OCI-LY3 (cell line): ENCODE data around the gene FAT3.

Source experiments
- H2AFZ ChIP-seq: fragments of 200-600, 300-600 bp; shearing (Covaris generic); 2 replicates; pipeline ENCODE4 v1.6.0; 2014; ENCODE audit warnings: antibody characterized with exemption, low read depth, low read length
- H3K27ac ChIP-seq: fragments of 200-600, 300-600 bp; sonication (generic); 2 replicates; pipeline ENCODE4 v1.5.1; 2014; ENCODE audit warnings: mild to moderate bottlenecking, low read length, moderate library complexity, mixed read lengths
- H3K27me3 ChIP-seq: fragments of 200-600, 300-600 bp; sonication (generic); 2 replicates; pipeline ENCODE4 v1.6.1; 2014; ENCODE audit warnings: low read depth, low read length, mixed read lengths
- H3K36me3 ChIP-seq: fragments of 200-600, 300-600 bp; sonication (generic); replicated peaks from 2 replicates; pipeline ENCODE3; 2014; ENCODE audit warnings: low read depth, low read length, mixed read lengths
- H3K4me1 ChIP-seq: fragments of 300-600, 200-600 bp; sonication (generic); 2 replicates; pipeline ENCODE4 v1.6.1; 2014; ENCODE audit warnings: low read length, mixed read lengths
- H3K4me2 ChIP-seq: fragments of 200-600, 300-600 bp; sonication (generic); 2 replicates; pipeline ENCODE4 v1.6.1; 2014; ENCODE audit warnings: low read length, mixed read lengths
- H3K4me3 ChIP-seq: fragments of 300-600, 200-600 bp; sonication (generic); 2 replicates; pipeline ENCODE4 v1.5.1; 2014; ENCODE audit warnings: antibody characterized with exemption, mild to moderate bottlenecking, low read length, moderate library complexity
- H3K79me2 ChIP-seq: fragments of 300-600, 200-600 bp; shearing (Covaris generic); 2 replicates; pipeline ENCODE4 v1.6.1; 2014; ENCODE audit warnings: mild to moderate bottlenecking, low read length, mixed read lengths
- H3K9ac ChIP-seq: fragments of 300-600, 200-600 bp; shearing (Covaris generic); 2 replicates; pipeline ENCODE4 v1.6.0; 2014; ENCODE audit warnings: mild to moderate bottlenecking, low read length, moderate library complexity
- H3K9me3 ChIP-seq: fragments of 200-600, 300-600 bp; shearing (Covaris generic); 2 replicates; pipeline ENCODE4 v1.6.1; 2014; ENCODE audit warnings: low read length, mixed read lengths; ENCODE audit not compliant: insufficient read depth
- H4K20me1 ChIP-seq: fragments of 200-600, 300-600 bp; sonication (generic); 2 replicates; pipeline ENCODE4 v1.6.1; 2016; ENCODE audit warnings: low read length, mixed read lengths; ENCODE audit not compliant: insufficient read depth
- CTCF ChIP-seq: fragments of 200-600, 300-600 bp; sonication (generic); IDR thresholded peaks from 2 replicates; pipeline ENCODE4 v1.5.1; 2014; ENCODE audit warnings: antibody characterized with exemption, low read length, low read depth
- EZH2phosphoT487 ChIP-seq: fragments of 200-600 bp; shearing (Covaris generic); IDR thresholded peaks from 2 replicates; pipeline ENCODE4 v1.6.1; 2018; ENCODE audit warnings: antibody characterized with exemption, mixed run types, low read depth

Gene FAT3

GRCh38 chr11:92257536-92257935, 32.9 kb downstream of the FAT3 start:
- Histone ChIP-seq H3K27ac (no peak overlapping the region), H3K4me2 (no peak overlapping the region), H4K20me1 (no peaks in the 10 kb centered on the region), H3K9me3 (no peaks in the 10 kb centered on the region), H3K4me3 (no peak overlapping the region), H3K27me3 (no peaks in the 10 kb centered on the region), H3K4me1 (no peaks in the 10 kb centered on the region), H2AFZ (no peak overlapping the region), H3K9ac (no peak overlapping the region), H3K79me2 (no peaks in the 10 kb centered on the region), H3K36me3 (no peaks in the 10 kb centered on the region)
- TF ChIP-seq EZH2phosphoT487: no peak
- no peak for TF ChIP-seq CTCF

GRCh38 chr11:92259861-92260260, 35.2 kb downstream of the FAT3 start:
- H3K36me3 ChIP-seq: no peaks in the 10 kb centered on the region
- no peak overlapping the region for H3K4me2 ChIP-seq
- no peak overlapping the region for H3K27ac ChIP-seq
- H4K20me1 ChIP-seq: no peaks in the 10 kb centered on the region
- TF ChIP-seq EZH2phosphoT487 (no peak), CTCF (no peak)
- H3K4me1 ChIP-seq: no peaks in the 10 kb centered on the region
- H3K79me2 ChIP-seq: no peaks in the 10 kb centered on the region
- H3K9me3 ChIP-seq: no peaks in the 10 kb centered on the region
- H3K9ac ChIP-seq: no peak overlapping the region
- no peak overlapping the region for H3K4me3 ChIP-seq
- H3K27me3 ChIP-seq: no peaks in the 10 kb centered on the region
- H2AFZ ChIP-seq: no peak overlapping the region

GRCh38 chr11:92264350-92264749, 39.7 kb downstream of the FAT3 start:
- H3K27ac ChIP-seq: no peak overlapping the region
- H3K9me3 ChIP-seq: no peaks in the 10 kb centered on the region; the same call in 1 of the 2 replicates
- H3K79me2 ChIP-seq: no peaks in the 10 kb centered on the region
- no peaks in the 10 kb centered on the region for H3K27me3 ChIP-seq
- H3K4me3 ChIP-seq: no peak overlapping the region
- no peak overlapping the region for H2AFZ ChIP-seq
- no peaks in the 10 kb centered on the region for H4K20me1 ChIP-seq
- no peaks in the 10 kb centered on the region for H3K4me1 ChIP-seq
- H3K9ac ChIP-seq: no peak overlapping the region
- TF ChIP-seq EZH2phosphoT487 (no peak), CTCF (no peak)
- no peak overlapping the region for H3K4me2 ChIP-seq
- H3K36me3 ChIP-seq: no peaks in the 10 kb centered on the region

GRCh38 chr11:92266806-92267205, 42.2 kb downstream of the FAT3 start:
- H3K27me3 ChIP-seq: no peaks in the 10 kb centered on the region
- H3K79me2 ChIP-seq: no peaks in the 10 kb centered on the region
- no peak overlapping the region for H3K27ac ChIP-seq

More at GRCh38 chr11:92266806-92267205, 42.2 kb downstream of the FAT3 start:
- TF ChIP-seq CTCF (no peak), EZH2phosphoT487 (no peak)
- no peaks in the 10 kb centered on the region; the same call in 1 of the 2 replicates for H3K9me3 ChIP-seq
- no peak overlapping the region for H3K4me3 ChIP-seq
- no peak overlapping the region for H2AFZ ChIP-seq
- H3K4me1 ChIP-seq: no peaks in the 10 kb centered on the region
- H3K4me2 ChIP-seq: no peak overlapping the region
- no peaks in the 10 kb centered on the region for H3K36me3 ChIP-seq
- H3K9ac ChIP-seq: no peak overlapping the region
- no peaks in the 10 kb centered on the region for H4K20me1 ChIP-seq
